Erythroblast (primary cell): ENCODE data around the gene ARHGAP40.

Source experiments
- GATA1 ChIP-seq: IDR thresholded peaks from 2 replicates; pipeline ENCODE4 v1.6.1; 2011; ENCODE audit warnings: low read depth, mild to moderate bottlenecking, control low read depth, low read length, moderate library complexity
- POLR2A ChIP-seq: IDR thresholded peaks from 2 replicates; pipeline ENCODE4 v1.6.1; 2011; ENCODE audit warnings: mild to moderate bottlenecking, low read length

- TF ChIP-seq POLR2A, result no peak
- TF ChIP-seq GATA1, result no peak
Measured at GRCh38 chr20:38583306-38583705, 18.3 kb upstream of the ARHGAP40 start.
